ENCODE data around the gene TAF1. TPM values are rescaled to one million over a fixed set of nuclear protein-coding genes. Genes with fewer than 3 reads are reported as not detected.

TAF1 gene
- total and polyA plus RNA-seq, 2 donors (not counting 1 experiment from before 2014, with no cell fraction given), result 19.3 to 49.0 TPM

- Histone ChIP-seq H4K20me1 (ENCODE audit: control insufficient read depth, extremely low read depth, insufficient read depth, low read length) (no peaks in the 10 kb centered on the region), H2AFZ (ENCODE audit: low read length) (no peak overlapping the region), H3K9ac (ENCODE audit: insufficient read depth, low read length) (no peak overlapping the region), H3K36me3 (ENCODE audit: control insufficient read depth, insufficient read depth, low read length) (peaks cover 1% of the 10 kb centered on the region), H3K79me2 (ENCODE audit: control insufficient read depth, insufficient read depth, low read length) (no peaks in the 10 kb centered on the region), H3K4me2 (ENCODE audit: extremely low read depth, insufficient read depth, low read length) (no peak overlapping the region), H3K27ac (ENCODE audit: insufficient read depth, low read length) (no peak overlapping the region), H3K27me3 (ENCODE audit: control insufficient read depth, insufficient read depth, low read length) (no peaks in the 10 kb centered on the region), H3K4me3 (replicated peaks in 1 of 4; ENCODE audit: control extremely low read depth in 1 of 4, insufficient read depth in 1 of 4, low read depth in 3 of 4, low read length in 4 of 4) (no peak overlapping the region), H3K9me3 (ENCODE audit: control insufficient read depth, insufficient read depth, low read depth, low read length) (no peaks in the 10 kb centered on the region), H3K4me1 (ENCODE audit: control insufficient read depth, extremely low read depth, insufficient read depth, low read length) (no peaks in the 10 kb centered on the region)
- DNase-seq (ENCODE audit: low read depth in 2 of 2), result peak in 1 of 2 donors; percentile 15
- TF ChIP-seq CTCF (conservative IDR thresholded peaks at IDR 0.05 in 1 of 2, IDR thresholded peaks at IDR 0.05 in 1 of 2; ENCODE audit: low read depth in 1 of 2, low read length in 2 of 2) (no peak), EZH2 (IDR thresholded peaks at IDR 0.05; ENCODE audit: low read length, missing control alignments) (no peak)
Measured at GRCh38 chrX:71466979-71467523, 100.9 kb downstream of the TAF1 start.

- no peaks in the 10 kb centered on the region for H3K79me2 ChIP-seq (ENCODE audit: control insufficient read depth, insufficient read depth, low read length)
- H3K9ac ChIP-seq (ENCODE audit: insufficient read depth, low read length), result no peak overlapping the region
- H2AFZ ChIP-seq (ENCODE audit: low read length), result no peak overlapping the region
- no peak overlapping the region for H3K4me2 ChIP-seq (ENCODE audit: extremely low read depth, insufficient read depth, low read length)
- no peaks in the 10 kb centered on the region for H3K4me1 ChIP-seq (ENCODE audit: control insufficient read depth, extremely low read depth, insufficient read depth, low read length)
- no peaks in the 10 kb centered on the region for H3K36me3 ChIP-seq (ENCODE audit: control insufficient read depth, insufficient read depth, low read length)
- DNase-seq (ENCODE audit: low read depth in 2 of 2), result peak in 1 of 2 donors; percentile 4
- H3K9me3 ChIP-seq (ENCODE audit: control insufficient read depth, insufficient read depth, low read depth, low read length), result no peaks in the 10 kb centered on the region
- TF ChIP-seq EZH2 (IDR thresholded peaks at IDR 0.05; ENCODE audit: low read length, missing control alignments), result no peak
- TF ChIP-seq CTCF (conservative IDR thresholded peaks at IDR 0.05 in 1 of 2, IDR thresholded peaks at IDR 0.05 in 1 of 2; ENCODE audit: low read depth in 1 of 2, low read length in 2 of 2), result no peak
- no peak overlapping the region for H3K27ac ChIP-seq (ENCODE audit: insufficient read depth, low read length)
- no peak overlapping the region for H3K4me3 ChIP-seq (replicated peaks in 1 of 4; ENCODE audit: control extremely low read depth in 1 of 4, insufficient read depth in 1 of 4, low read depth in 3 of 4, low read length in 4 of 4)
- H4K20me1 ChIP-seq (ENCODE audit: control insufficient read depth, extremely low read depth, insufficient read depth, low read length), result no peaks in the 10 kb centered on the region
- H3K27me3 ChIP-seq (ENCODE audit: control insufficient read depth, insufficient read depth, low read length), result no peaks in the 10 kb centered on the region
Measured at GRCh38 chrX:71475785-71476540, 109.8 kb downstream of the TAF1 start.

GRCh38 chrX:71482228-71482958 lies 116.2 kb downstream of the TAF1 start:
- no peaks in the 10 kb centered on the region for H3K79me2 ChIP-seq (ENCODE audit: control insufficient read depth, insufficient read depth, low read length)
- H3K27me3 ChIP-seq (ENCODE audit: control insufficient read depth, insufficient read depth, low read length), result no peaks in the 10 kb centered on the region

More at GRCh38 chrX:71482228-71482958, 116.2 kb downstream of the TAF1 start:
- Histone ChIP-seq H3K27ac (ENCODE audit: insufficient read depth, low read length) (no peak overlapping the region), H3K9me3 (ENCODE audit: control insufficient read depth, insufficient read depth, low read depth, low read length) (no peaks in the 10 kb centered on the region), H4K20me1 (ENCODE audit: control insufficient read depth, extremely low read depth, insufficient read depth, low read length) (no peaks in the 10 kb centered on the region), H3K4me1 (ENCODE audit: control insufficient read depth, extremely low read depth, insufficient read depth, low read length) (no peaks in the 10 kb centered on the region), H3K9ac (ENCODE audit: insufficient read depth, low read length) (no peak overlapping the region), H3K4me3 (replicated peaks in 1 of 4; ENCODE audit: control extremely low read depth in 1 of 4, insufficient read depth in 1 of 4, low read depth in 3 of 4, low read length in 4 of 4) (no peak overlapping the region), H3K4me2 (ENCODE audit: extremely low read depth, insufficient read depth, low read length) (no peak overlapping the region), H3K36me3 (ENCODE audit: control insufficient read depth, insufficient read depth, low read length) (no peaks in the 10 kb centered on the region), H2AFZ (ENCODE audit: low read length) (no peak overlapping the region)
- TF ChIP-seq EZH2 (IDR thresholded peaks at IDR 0.05; ENCODE audit: low read length, missing control alignments), result no peak
- TF ChIP-seq CTCF (conservative IDR thresholded peaks at IDR 0.05 in 1 of 2, IDR thresholded peaks at IDR 0.05 in 1 of 2; ENCODE audit: low read depth in 1 of 2, low read length in 2 of 2), result no peak
- no peak for DNase-seq (ENCODE audit: low read depth in 2 of 2)

Data from fibroblast of lung (primary cell).